Gastrocnemius medialis (tissue), 4 donors: ENCODE measurements around the gene ZNF622.

ENCODE experiments used
- POLR2A ChIP-seq, 2 donors: fragments of 450-650 bp; IDR thresholded peaks; one replicate each; pipeline ENCODE4 v1.6.1; 2017; ENCODE audit warnings: antibody characterized with exemption in 2 of 2, mild to moderate bottlenecking in 2 of 2, moderate library complexity in 2 of 2
- TF ChIP-seq, protein P1 (sequence below), 5 experiments: fragments of 450-650 bp in 3 of 5; fragments of 200-600 bp in 2 of 5; sonication (generic) in 2 of 5; IDR thresholded peaks in 4 of 5; conservative IDR thresholded peaks in 1 of 5; 1 replicate in 4 of 5; 2 replicates in 1 of 5; pipeline ENCODE4 v1.5.1; 2016 to 2019; ENCODE audit warnings: antibody characterized with exemption in 5 of 5, mild to moderate bottlenecking in 3 of 5, moderate library complexity in 3 of 5

DNA sequence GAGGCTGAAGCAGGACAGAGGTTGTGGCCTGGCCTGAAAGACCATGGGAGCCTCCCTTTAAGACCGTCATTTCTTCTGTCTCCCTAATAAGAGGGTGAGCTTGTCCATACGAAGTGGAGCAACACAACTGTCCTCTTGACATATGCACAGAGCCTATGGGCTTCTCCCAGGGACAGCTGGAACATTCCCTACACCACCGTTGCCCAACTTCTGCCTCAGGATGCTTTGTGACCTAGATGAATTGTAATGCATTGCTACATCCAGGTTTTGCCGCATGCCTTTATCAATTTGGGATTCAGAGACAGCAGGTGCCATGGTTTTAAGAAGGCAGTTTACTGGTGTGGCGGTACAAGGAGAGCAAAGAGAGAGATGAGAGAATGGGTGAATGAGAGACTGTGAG, 34.4 kb upstream of the ZNF622 start:
- peak in 1 of 2 donors; percentile 20 for TF ChIP-seq POLR2A (IDR thresholded peaks at IDR 0.05)
- TF ChIP-seq, protein P1, sequence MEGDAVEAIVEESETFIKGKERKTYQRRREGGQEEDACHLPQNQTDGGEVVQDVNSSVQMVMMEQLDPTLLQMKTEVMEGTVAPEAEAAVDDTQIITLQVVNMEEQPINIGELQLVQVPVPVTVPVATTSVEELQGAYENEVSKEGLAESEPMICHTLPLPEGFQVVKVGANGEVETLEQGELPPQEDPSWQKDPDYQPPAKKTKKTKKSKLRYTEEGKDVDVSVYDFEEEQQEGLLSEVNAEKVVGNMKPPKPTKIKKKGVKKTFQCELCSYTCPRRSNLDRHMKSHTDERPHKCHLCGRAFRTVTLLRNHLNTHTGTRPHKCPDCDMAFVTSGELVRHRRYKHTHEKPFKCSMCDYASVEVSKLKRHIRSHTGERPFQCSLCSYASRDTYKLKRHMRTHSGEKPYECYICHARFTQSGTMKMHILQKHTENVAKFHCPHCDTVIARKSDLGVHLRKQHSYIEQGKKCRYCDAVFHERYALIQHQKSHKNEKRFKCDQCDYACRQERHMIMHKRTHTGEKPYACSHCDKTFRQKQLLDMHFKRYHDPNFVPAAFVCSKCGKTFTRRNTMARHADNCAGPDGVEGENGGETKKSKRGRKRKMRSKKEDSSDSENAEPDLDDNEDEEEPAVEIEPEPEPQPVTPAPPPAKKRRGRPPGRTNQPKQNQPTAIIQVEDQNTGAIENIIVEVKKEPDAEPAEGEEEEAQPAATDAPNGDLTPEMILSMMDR (IDR thresholded peaks at IDR 0.05 in 4 of 5, conservative IDR thresholded peaks at IDR 0.05 in 1 of 5), result no peak
